RPMI7951 (cell line): Measurements from ENCODE around the gene C3orf20. TPM values are rescaled to one million over a fixed set of nuclear protein-coding genes. Genes with fewer than 3 reads are reported as not detected.

Source experiments
- DNase-seq: peaks from one replicate; pipeline ENCODE4 v3.0.0-alpha.2; 2012; ENCODE audit warnings: low read depth
- total RNA-seq: library from RNA; depleted of rRNA; stranded (reverse); fragments of >200 nt; shearing (Covaris generic); gene quantifications from 2 replicates; pipeline ENCODE4 v1.2.3, GENCODE V29; 2014

C3orf20 gene
- total RNA-seq, 1 experiment from 2014 or later, result not detected

- no peak for DNase-seq
These were observed 98.8 kb downstream of the C3orf20 start for GRCh38 chr3:14773691-14774128.

- DNase-seq, result no peak
These were observed 99.5 kb downstream of the C3orf20 start for GRCh38 chr3:14774431-14774830.

- DNase-seq, result no peak
These were observed 100.1 kb downstream of the C3orf20 start for GRCh38 chr3:14775011-14775410.

GRCh38 chr3:14775563-14775962 lies 100.6 kb downstream of the C3orf20 start:
- DNase-seq, result no peak

GRCh38 chr3:14779069-14779685 lies 104.2 kb downstream of the C3orf20 start:
- DNase-seq, result no peak

- DNase-seq, result peak; percentile 59
These were observed 106.1 kb downstream of the C3orf20 start for GRCh38 chr3:14780927-14781507.

GRCh38 chr3:14783480-14784086 lies 108.6 kb downstream of the C3orf20 start:
- no peak for DNase-seq

- DNase-seq, result peak; percentile 27
These were observed 109.2 kb downstream of the C3orf20 start for GRCh38 chr3:14784087-14784681.

- no peak for DNase-seq
These were observed 110.5 kb downstream of the C3orf20 start for GRCh38 chr3:14785207-14786155.

GRCh38 chr3:14786369-14786768 lies 111.4 kb downstream of the C3orf20 start:
- no peak for DNase-seq

- DNase-seq, result no peak
These were observed 112.7 kb downstream of the C3orf20 start for GRCh38 chr3:14787630-14788029.

GRCh38 chr3:14788644-14789043 lies 113.7 kb downstream of the C3orf20 start:
- DNase-seq, result no peak

GRCh38 chr3:14789221-14789620 lies 114.3 kb downstream of the C3orf20 start:
- no peak for DNase-seq

- DNase-seq, result no peak
These were observed 114.8 kb downstream of the C3orf20 start for GRCh38 chr3:14789640-14790285.

GRCh38 chr3:14791343-14791945 lies 116.5 kb downstream of the C3orf20 start:
- DNase-seq, result peak; percentile 45

GRCh38 chr3:14792691-14793121 lies 117.8 kb downstream of the C3orf20 start:
- no peak for DNase-seq

GRCh38 chr3:14793126-14793857 lies 118.4 kb downstream of the C3orf20 start:
- DNase-seq, result peak; percentile 19

- no peak for DNase-seq
These were observed 118.9 kb downstream of the C3orf20 start for GRCh38 chr3:14793858-14794234.

- DNase-seq, result no peak
These were observed 119.5 kb downstream of the C3orf20 start for GRCh38 chr3:14794435-14794834.

- no peak for DNase-seq
These were observed 121.1 kb downstream of the C3orf20 start for GRCh38 chr3:14795996-14796395.
